Gastroesophageal sphincter (tissue), 4 donors: ENCODE data around the gene KCNH8. TPM values are rescaled to one million over a fixed set of nuclear protein-coding genes. Genes with fewer than 3 reads are reported as not detected.

ENCODE experiments used
- ATAC-seq: fragments of 150-250 bp; one replicate; pipeline ENCODE4 v1.9.1; 2016; ENCODE audit warnings: mild to moderate bottlenecking, moderate library complexity
- H3K27ac ChIP-seq, 4 donors: fragments of 200-600 bp; sonication (generic) in 3 of 4; 1 replicate in 3 of 4; 2 replicates in 1 of 4; pipeline ENCODE4 v1.5.1; 2016 to 2019
- H3K27me3 ChIP-seq: fragments of 200-600 bp; sonication (generic); one replicate; pipeline ENCODE4 v1.5.1; 2019
- H3K36me3 ChIP-seq, 2 donors: fragments of 200-600 bp; sonication (generic); one replicate each; pipeline ENCODE4 v1.5.1; 2019; ENCODE audit warnings: control low read depth in 1 of 2
- H3K4me1 ChIP-seq, 3 donors: fragments of 200-600 bp; sonication (generic); 1 replicate in 2 of 3; 2 replicates in 1 of 3; pipeline ENCODE4 v1.5.1; 2016 to 2019; ENCODE audit warnings: control low read depth in 2 of 3
- H3K4me3 ChIP-seq, 2 donors: fragments of 200-600 bp; sonication (generic); one replicate each; pipeline ENCODE4 v1.5.1; 2019; ENCODE audit warnings: mild to moderate bottlenecking in 1 of 2, moderate library complexity in 1 of 2
- H3K9me3 ChIP-seq, 3 donors: fragments of 200-600 bp; sonication (generic); one replicate each; pipeline ENCODE4 v1.5.1; 2017 to 2019; ENCODE audit warnings: control low read depth in 2 of 3
- CTCF ChIP-seq, 4 experiments: fragments of 200-600 bp in 2 of 4; fragments of 450-650 bp in 2 of 4; sonication (generic) in 1 of 4; IDR thresholded peaks; one replicate each; pipeline ENCODE4 v1.5.1; 2017 to 2019; ENCODE audit warnings: antibody characterized with exemption in 4 of 4, mild to moderate bottlenecking in 2 of 4, moderate library complexity in 2 of 4
- EP300 ChIP-seq: sonication (generic); formaldehyde crosslinking; IDR thresholded peaks from one replicate; pipeline ENCODE4 v1.6.1; 2017; ENCODE audit warnings: antibody characterized with exemption, mild to moderate bottlenecking
- POLR2A ChIP-seq, 2 donors: fragments of 450-650 bp; IDR thresholded peaks; one replicate each; pipeline ENCODE4 v1.6.1; 2017; ENCODE audit warnings: antibody characterized with exemption in 2 of 2, mild to moderate bottlenecking in 2 of 2, moderate library complexity in 1 of 2
- POLR2AphosphoS5 ChIP-seq: sonication (generic); formaldehyde crosslinking; IDR thresholded peaks from one replicate; pipeline ENCODE4 v1.6.1; 2017; ENCODE audit warnings: antibody characterized with exemption
- WGBS, 2 donors: methylation state at CpG; one replicate each; pipeline ENCODE4 v1.1.5; 2018; ENCODE audit warnings: low coverage in 1 of 2; 5-methylcytosine and 5-hydroxymethylcytosine counted together
- total RNA-seq, 4 donors: library from RNA; depleted of rRNA; stranded (reverse); fragments of >200 nt; gene quantifications; one replicate each; pipeline ENCODE4 v1.1.0, GENCODE V29; 2016

Gene KCNH8
- total RNA-seq, 4 donors from 2014 or later = 0.19 to 0.62 (median 0.40) TPM; not detected in 1

DNA sequence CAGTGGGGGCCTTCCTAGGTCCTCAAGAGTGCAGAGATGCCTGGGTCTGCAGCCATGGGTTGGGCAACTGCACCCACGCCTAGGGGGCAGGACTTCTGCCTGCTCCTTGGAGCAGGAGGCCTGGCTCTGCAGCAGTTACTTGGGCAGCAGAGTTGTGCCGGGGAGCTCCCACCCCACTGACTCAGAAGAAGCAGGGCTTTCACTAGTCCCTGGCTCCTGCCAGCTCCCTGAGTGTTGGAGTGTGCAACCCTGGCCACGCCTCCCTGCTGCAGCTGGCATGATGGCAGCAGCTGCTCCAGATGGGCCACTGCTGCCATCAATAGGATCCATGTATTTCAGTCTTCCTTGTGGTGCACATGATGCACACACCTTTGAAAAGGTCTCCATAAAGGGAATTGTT, 40.6 kb upstream of the KCNH8 start:
- TF ChIP-seq POLR2A (IDR thresholded peaks at IDR 0.05) (no peak), EP300 (no peak), CTCF (IDR thresholded peaks at IDR 0.05) (no peak), POLR2AphosphoS5 (no peak)
- Histone ChIP-seq H3K9me3 (no peaks in the 10 kb centered on the region), H3K27ac (no peak overlapping the region), H3K36me3 (no peaks in the 10 kb centered on the region), H3K27me3 (no peaks in the 10 kb centered on the region), H3K4me3 (no peak overlapping the region), H3K4me1 (no peaks in the 10 kb centered on the region)
- WGBS, 2 donors = no CpG with 5 or more reads among the region's 3 CpGs
- no peak for ATAC-seq

DNA sequence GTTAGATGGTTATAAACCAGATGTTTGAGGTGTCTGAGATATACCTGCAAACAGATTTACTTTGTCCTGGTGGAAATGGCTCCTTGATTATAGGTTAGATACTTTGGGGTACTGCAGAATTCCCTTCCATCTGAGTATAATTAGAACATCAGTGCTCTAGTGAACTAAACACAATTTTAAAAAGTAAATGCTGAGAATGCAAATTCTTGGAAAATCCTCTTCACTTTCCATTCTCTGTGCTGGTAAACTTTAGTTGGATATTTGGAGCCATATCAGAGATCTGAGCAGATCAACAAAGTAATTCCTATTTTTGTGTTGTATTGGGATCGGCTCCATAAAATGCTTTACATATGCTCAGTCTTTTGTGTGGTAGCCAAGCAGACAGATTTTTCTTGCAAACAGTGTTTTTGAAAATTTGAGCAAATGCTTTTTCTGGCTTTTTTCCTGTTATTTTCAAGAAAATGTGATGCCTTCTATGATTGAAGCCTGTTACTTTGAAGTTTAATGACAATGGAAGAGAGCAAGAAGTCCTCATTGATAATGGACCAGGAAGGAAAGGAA, 37.9 kb upstream of the KCNH8 start:
- no peaks in the 10 kb centered on the region for H3K4me1 ChIP-seq
- no peaks in the 10 kb centered on the region for H3K36me3 ChIP-seq
- no peaks in the 10 kb centered on the region for H3K27me3 ChIP-seq
- H3K9me3 ChIP-seq = no peaks in the 10 kb centered on the region
- no peak for ATAC-seq
- 93 to 100% methylated on average over 1 of the region's 1 CpG for WGBS, 2 donors
- TF ChIP-seq CTCF (IDR thresholded peaks at IDR 0.05) (no peak), EP300 (no peak), POLR2A (IDR thresholded peaks at IDR 0.05) (no peak), POLR2AphosphoS5 (no peak)
- H3K27ac ChIP-seq = no peak overlapping the region
- H3K4me3 ChIP-seq = no peak overlapping the region

DNA sequence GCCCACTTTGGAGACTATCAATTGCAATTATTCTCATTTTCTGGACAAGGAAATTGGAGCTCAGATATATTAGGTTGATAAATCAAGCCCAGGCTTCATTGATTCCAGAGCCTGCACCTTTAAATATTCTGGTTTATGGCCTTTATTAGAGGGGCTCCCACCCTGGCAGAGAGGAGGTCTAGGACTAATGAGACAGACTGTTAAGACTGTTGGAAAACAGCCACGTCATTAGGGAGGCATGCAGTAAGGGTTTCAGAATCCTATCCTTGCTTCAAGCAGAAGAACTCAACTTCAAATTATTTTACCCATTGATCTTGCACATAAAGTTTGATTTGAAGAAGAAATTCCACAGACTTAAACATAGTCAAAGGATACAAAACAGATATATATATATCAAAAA, 33.8 kb upstream of the KCNH8 start:
- Histone ChIP-seq H3K4me1 (no peaks in the 10 kb centered on the region), H3K36me3 (no peaks in the 10 kb centered on the region), H3K27me3 (peaks cover 12% of the 10 kb centered on the region), H3K4me3 (no peak overlapping the region), H3K9me3 (no peaks in the 10 kb centered on the region), H3K27ac (no peak overlapping the region)
- TF ChIP-seq POLR2AphosphoS5 (no peak), CTCF (IDR thresholded peaks at IDR 0.05) (no peak), EP300 (no peak), POLR2A (IDR thresholded peaks at IDR 0.05) (no peak)
- no peak for ATAC-seq
- WGBS, 2 donors = 38 to 50% methylated on average over 1 of the region's 1 CpG

DNA sequence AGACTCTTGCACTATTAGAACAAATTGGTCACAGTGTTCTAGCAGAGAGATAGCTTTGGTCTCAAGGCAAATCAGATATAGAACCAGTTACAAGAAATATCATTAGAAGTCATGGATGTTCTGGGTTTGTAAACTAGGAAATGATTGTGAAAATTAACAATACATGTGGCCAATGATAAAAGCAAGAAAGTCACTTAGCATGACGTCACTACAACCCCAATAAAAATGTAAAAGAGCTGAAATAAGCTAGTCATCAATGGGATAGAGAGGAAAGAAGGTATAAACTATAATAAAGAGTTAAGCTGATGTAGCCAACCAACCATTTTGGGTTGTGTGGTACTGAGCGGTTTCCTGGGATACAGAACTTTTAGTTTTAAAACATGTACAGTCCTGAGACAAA, 32.1 kb upstream of the KCNH8 start:
- H3K4me1 ChIP-seq = no peaks in the 10 kb centered on the region
- H3K36me3 ChIP-seq = no peaks in the 10 kb centered on the region
- no peaks in the 10 kb centered on the region for H3K9me3 ChIP-seq
- no peak overlapping the region for H3K27ac ChIP-seq
- no peak overlapping the region for H3K4me3 ChIP-seq
- TF ChIP-seq POLR2A (IDR thresholded peaks at IDR 0.05) (no peak), EP300 (no peak), CTCF (IDR thresholded peaks at IDR 0.05) (no peak), POLR2AphosphoS5 (no peak)
- ATAC-seq = no peak
- whole genome bisulfite sequencing, 2 donors = 70 to 83% methylated on average over 2 of the region's 2 CpGs
- peaks cover 12% of the 10 kb centered on the region for H3K27me3 ChIP-seq

DNA sequence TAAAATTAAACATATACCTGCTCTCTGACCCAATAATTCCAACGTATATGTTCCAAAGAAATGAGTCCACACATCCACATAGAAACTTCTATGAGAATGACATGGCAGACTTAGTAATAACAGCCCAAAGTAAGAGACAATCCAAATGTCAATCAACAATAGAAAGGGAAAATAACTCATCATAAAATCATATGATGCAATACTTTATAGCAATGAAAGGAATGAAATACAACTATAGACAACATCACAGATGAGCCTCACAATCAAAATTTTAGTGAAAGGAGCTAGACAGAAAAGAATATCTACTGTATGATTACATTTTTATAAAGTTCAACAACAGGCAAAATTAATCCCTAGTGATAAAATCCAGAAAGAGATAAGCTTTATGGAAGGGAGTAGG, 23.6 kb upstream of the KCNH8 start:
- Histone ChIP-seq H3K27me3 (no peaks in the 10 kb centered on the region), H3K4me3 (no peak overlapping the region), H3K4me1 (no peaks in the 10 kb centered on the region), H3K27ac (no peak overlapping the region), H3K9me3 (no peaks in the 10 kb centered on the region), H3K36me3 (no peaks in the 10 kb centered on the region)
- 75% methylated on average over 1 of the region's 1 CpG for WGBS, 2 donors
- TF ChIP-seq CTCF (IDR thresholded peaks at IDR 0.05) (no peak), POLR2A (IDR thresholded peaks at IDR 0.05) (no peak)
- ATAC-seq = no peak
